HCT116 (cell line): ENCODE data around the gene ADD2. TPM values are rescaled to one million over a fixed set of nuclear protein-coding genes. Genes with fewer than 3 reads are reported as not detected.

ENCODE experiments used
- ATAC-seq: fragments of 200-7000 bp; cut with Tn5 transposase; 2 replicates; pipeline ENCODE4 v1.9.1; 2020; ENCODE audit warnings: mild to moderate bottlenecking, moderate library complexity
- BruUV-seq: library from RNA; stranded (reverse); fragments of 400-500 nt; replicated peaks from 2 replicates; lab custom pipeline; 2021; lab: Mats Ljungman, UMichigan
- CTCF ChIA-PET: fragments of 300-600 bp; sonication (Branson Sonifier 250); formaldehyde crosslinking; loops from one replicate; lab custom pipeline; 2021; ENCODE audit warnings: antibody characterized with exemption; lab: Charles Lee
- POLR2A ChIA-PET: fragments of 300-600, 350-600 bp; sonication (Branson Sonifier 250); formaldehyde crosslinking; loops from one replicate; lab custom pipeline; 2021; ENCODE audit warnings: antibody characterized with exemption; lab: Charles Lee
- RAD21 ChIA-PET, 2 experiments: fragments of 300-600 bp; sonication (Branson Sonifier 250); formaldehyde crosslinking; loops; one replicate each; lab custom pipeline; 2023; ENCODE audit warnings: low total read pairs in 2 of 2; ENCODE audit not compliant: uncharacterized antibody in 2 of 2, unreplicated experiment in 2 of 2, low non-redundant PET in 1 of 2; lab: Charles Lee
- DNase-seq: peaks from one replicate; pipeline ENCODE4 v3.0.0-alpha.2; 2010; ENCODE audit warnings: low read depth, low spot score
- H2AFZ ChIP-seq: fragments of 200-600 bp; shearing (Covaris generic), sonication (generic); 2 replicates; pipeline ENCODE4 v1.6.1; 2017; ENCODE audit warnings: low read depth, mixed run types, mixed read lengths, antibody characterized with exemption, low read length; ENCODE audit not compliant: poor library complexity, severe bottlenecking
- H3K27ac ChIP-seq: 2 replicates; pipeline ENCODE4 v1.5.1; 2012; ENCODE audit warnings: low read depth, low read length
- H3K27me3 ChIP-seq: fragments of 200-600 bp; sonication (generic); 2 replicates; pipeline ENCODE4 v1.6.1; 2016; ENCODE audit warnings: mixed run types, low read length, mixed read lengths; ENCODE audit not compliant: insufficient read depth
- H3K36me3 ChIP-seq, 2 experiments: fragments of 200-500 bp in 1 of 2; fragments of 200-600 bp in 1 of 2; sonication (Bioruptor generic) in 1 of 2; sonication (generic) in 1 of 2; 2 replicates each; pipeline versions ENCODE4 v1.5.1 to v1.6.1; 2014 to 2016; ENCODE audit warnings: low read length in 2 of 2, inconsistent platforms in 1 of 2, mixed read lengths in 1 of 2, mixed run types in 1 of 2; ENCODE audit not compliant: insufficient read depth in 2 of 2, control insufficient read depth in 1 of 2
- H3K4me1 ChIP-seq, 2 experiments: fragments of 200-600 bp in 1 of 2; sonication (generic) in 1 of 2; 2 replicates each; pipeline versions ENCODE4 v1.5.1 to v1.6.1; 2012 to 2017; ENCODE audit warnings: low read length in 2 of 2, inconsistent platforms in 1 of 2, mild to moderate bottlenecking in 1 of 2, mixed read lengths in 1 of 2, mixed run types in 1 of 2, moderate library complexity in 1 of 2; ENCODE audit not compliant: insufficient read depth in 2 of 2, control insufficient read depth in 1 of 2
- H3K4me2 ChIP-seq: fragments of 200-600 bp; sonication (generic); 2 replicates; pipeline ENCODE4 v1.6.1; 2017; ENCODE audit warnings: mixed run types, low read length, mixed read lengths
- H3K4me3 ChIP-seq, 2 experiments: fragments of 200-600 bp in 1 of 2; sonication (generic) in 1 of 2; replicated peaks in 1 of 2; 2 replicates each; pipeline ENCODE4 v1.5.1; 2011 to 2016; ENCODE audit warnings: low read length in 2 of 2, control low read depth in 1 of 2, low read depth in 1 of 2, mild to moderate bottlenecking in 1 of 2, mixed read lengths in 1 of 2, mixed run types in 1 of 2
- H3K79me2 ChIP-seq: fragments of 200-600 bp; sonication (generic); 2 replicates; pipeline ENCODE4 v1.6.1; 2017; ENCODE audit warnings: mild to moderate bottlenecking, mixed run types, low read length, moderate library complexity, mixed read lengths; ENCODE audit not compliant: insufficient read depth
- H3K9ac ChIP-seq: fragments of 200-600 bp; sonication (generic); 2 replicates; pipeline ENCODE4 v1.6.1; 2016; ENCODE audit warnings: low read length, mixed read lengths
- H3K9me2 ChIP-seq: fragments of 200-600 bp; sonication (generic), shearing (Covaris generic); 2 replicates; pipeline ENCODE4 v1.6.1; 2017; ENCODE audit warnings: mixed run types, mild to moderate bottlenecking, moderate library complexity; ENCODE audit not compliant: insufficient read depth
- H3K9me3 ChIP-seq, 2 experiments: fragments of 200-500 bp in 1 of 2; fragments of 200-600 bp in 1 of 2; sonication (Bioruptor generic) in 1 of 2; sonication (generic) in 1 of 2; 2 replicates each; pipeline ENCODE4 v1.6.1; 2014 to 2017; ENCODE audit warnings: low read length in 2 of 2, mixed read lengths in 2 of 2, inconsistent platforms in 1 of 2, low read depth in 1 of 2, mild to moderate bottlenecking in 1 of 2, mixed run types in 1 of 2, moderate library complexity in 1 of 2; ENCODE audit not compliant: control insufficient read depth in 1 of 2, insufficient read depth in 1 of 2
- H4K20me1 ChIP-seq: fragments of 200-600 bp; sonication (generic), shearing (Covaris generic); 2 replicates; pipeline ENCODE4 v1.6.1; 2017; ENCODE audit warnings: mixed run types, mild to moderate bottlenecking, moderate library complexity; ENCODE audit not compliant: insufficient read depth
- ATF3 ChIP-seq: IDR thresholded peaks from 2 replicates; pipeline ENCODE4 v1.6.1; 2012
- CBX3 ChIP-seq: IDR thresholded peaks from 2 replicates; pipeline ENCODE4 v1.6.1; 2012; ENCODE audit warnings: low read depth
- CEBPB ChIP-seq: IDR thresholded peaks from 2 replicates; pipeline ENCODE4 v1.6.1; 2012; ENCODE audit warnings: low read depth
- EGR1 ChIP-seq: IDR thresholded peaks from 2 replicates; pipeline ENCODE4 v1.6.1; 2012; ENCODE audit warnings: low read depth
- ELF1 ChIP-seq: IDR thresholded peaks from 2 replicates; pipeline ENCODE4 v1.6.1; 2012; ENCODE audit warnings: low read depth, borderline replicate concordance
- EZH2phosphoT487 ChIP-seq: fragments of 200-600 bp; IDR thresholded peaks from 2 replicates; pipeline ENCODE4 v1.6.1; 2018; ENCODE audit warnings: antibody characterized with exemption, borderline replicate concordance
- FOSL1 ChIP-seq: IDR thresholded peaks from 2 replicates; pipeline ENCODE4 v1.6.1; 2012; ENCODE audit warnings: low read depth
- JUND ChIP-seq: IDR thresholded peaks from 2 replicates; pipeline ENCODE4 v1.6.1; 2012
- MAX ChIP-seq: IDR thresholded peaks from 2 replicates; pipeline ENCODE4 v1.6.1; 2012
- POLR2A ChIP-seq: IDR thresholded peaks from 2 replicates; pipeline ENCODE4 v1.7.0; 2011; ENCODE audit warnings: borderline replicate concordance; ENCODE audit not compliant: insufficient read depth, insufficient read length; ENCODE audit errors: extremely low read depth
- POLR2AphosphoS5 ChIP-seq: IDR thresholded peaks from 2 replicates; pipeline ENCODE4 v1.6.1; 2011; ENCODE audit warnings: mild to moderate bottlenecking, low read depth, low read length, moderate library complexity
- REST ChIP-seq: IDR thresholded peaks from 2 replicates; pipeline ENCODE4 v1.6.1; 2012; ENCODE audit warnings: low read depth
- SIN3A ChIP-seq: IDR thresholded peaks from 2 replicates; pipeline ENCODE4 v1.6.1; 2012; ENCODE audit warnings: low read depth
- SRF ChIP-seq: IDR thresholded peaks from 2 replicates; pipeline ENCODE4 v1.6.1; 2012; ENCODE audit warnings: low read depth
- TCF7L2 ChIP-seq: IDR thresholded peaks from 2 replicates; pipeline ENCODE4 v1.7.0; 2011; ENCODE audit warnings: borderline replicate concordance, inconsistent platforms; ENCODE audit not compliant: insufficient read depth, insufficient read length; ENCODE audit errors: extremely low read depth
- ZFX ChIP-seq: fragments of 450-650 bp; IDR thresholded peaks from 2 replicates; pipeline ENCODE4 v1.6.1; 2017
- ZNF274 ChIP-seq: fragments of 200-500 bp; sonication (Bioruptor generic); IDR thresholded peaks from 2 replicates; pipeline ENCODE4 v1.6.1; 2014; ENCODE audit warnings: mild to moderate bottlenecking, low read depth, low read length, inconsistent platforms
- intact Hi-C: fragments of 100-400 bp; cut with micrococcal nuclease; formaldehyde crosslinking; loops from 2 replicates; pipeline ENCODE4 v1.10.0; 2022
- total RNA-seq: library from RNA; stranded (reverse); gene quantifications from one replicate; pipeline ENCODE4 v1.2.1, GENCODE V29; 2021; ENCODE audit not compliant: unreplicated experiment
- TF ChIP-seq, protein P1 (sequence below), 3 experiments: fragments of 200-600 bp in 1 of 3; sonication (generic) in 1 of 3; IDR thresholded peaks in 2 of 3; conservative IDR thresholded peaks in 1 of 3; 2 replicates each; pipeline ENCODE4 v1.5.1; 2012 to 2017; ENCODE audit warnings: low read depth in 2 of 3, low read length in 2 of 3, antibody characterized with exemption in 1 of 3, borderline replicate concordance in 1 of 3, control low read depth in 1 of 3, mild to moderate bottlenecking in 1 of 3, mixed read lengths in 1 of 3, mixed run types in 1 of 3, moderate library complexity in 1 of 3; ENCODE audit not compliant: insufficient read depth in 1 of 3

ADD2 gene
- total RNA-seq, 1 experiment from 2014 or later = 0.15 TPM

- BruUV-seq = no TSS peak
- H3K9me3 ChIP-seq = no peaks in the 10 kb centered on the region
- CTCF ChIA-PET = no interaction called here
- no peaks in the 10 kb centered on the region for H4K20me1 ChIP-seq
- intact Hi-C loops = no loop called here
- H3K4me2 ChIP-seq = no peak overlapping the region
- H3K4me1 ChIP-seq = peaks cover 0 to 6% of the 10 kb centered on the region in 2 experiments; a peak in 2 of 4 replicates
- ATAC-seq (no peak), DNase-seq (no peak)
- H3K36me3 ChIP-seq = no peaks in the 10 kb centered on the region
- no peak for TF ChIP-seq TCF7L2
- no peak for TF ChIP-seq REST
- no peak for TF ChIP-seq SRF
- H3K9me2 ChIP-seq = no peaks in the 10 kb centered on the region
- RAD21 ChIA-PET = no interaction called here
- H3K27me3 ChIP-seq = peaks cover 23% of the 10 kb centered on the region; the same call in 1 of the 2 replicates
- H3K9ac ChIP-seq = no peak overlapping the region
- H2AFZ ChIP-seq = no peak overlapping the region
- POLR2A ChIA-PET = no interaction called here
- H3K79me2 ChIP-seq = no peaks in the 10 kb centered on the region
- H3K4me3 ChIP-seq = no peak overlapping the region
- H3K27ac ChIP-seq = no peak overlapping the region
Measured at GRCh38 chr2:70730730-70731129, 37.3 kb downstream of the ADD2 start.

DNA sequence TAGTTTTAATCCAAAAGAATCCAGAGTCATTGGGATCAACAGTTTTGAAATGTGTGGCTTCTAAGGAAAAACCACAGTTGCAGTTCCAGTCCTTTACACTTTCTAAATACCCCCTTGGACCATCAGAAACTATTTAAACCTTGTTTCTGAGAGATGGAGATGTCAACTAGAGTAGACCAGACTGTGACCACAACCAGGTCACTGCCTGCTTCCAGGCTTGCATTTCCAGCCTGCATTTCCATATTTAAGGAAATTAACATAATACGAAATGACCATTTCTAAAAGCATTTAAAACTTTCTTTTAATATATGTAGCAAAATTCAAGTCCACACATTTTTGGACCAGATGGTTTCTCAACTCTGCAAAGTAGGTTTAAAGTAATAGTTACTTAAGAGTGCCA lies 38.4 kb downstream of the ADD2 start:
- Histone ChIP-seq H3K27ac (no peak overlapping the region), H3K4me2 (no peak overlapping the region), H2AFZ (no peak overlapping the region), H3K9me2 (no peaks in the 10 kb centered on the region), H3K4me1 (peaks cover 0 to 6% of the 10 kb centered on the region in 2 experiments; a peak in 2 of 4 replicates), H3K36me3 (no peaks in the 10 kb centered on the region), H3K9ac (no peak overlapping the region), H3K27me3 (peaks cover 21% of the 10 kb centered on the region; the same call in 1 of the 2 replicates), H3K4me3 (no peak overlapping the region), H4K20me1 (no peaks in the 10 kb centered on the region), H3K9me3 (no peaks in the 10 kb centered on the region), H3K79me2 (no peaks in the 10 kb centered on the region)
- POLR2A ChIA-PET = no interaction called here
- intact Hi-C loops = no loop called here
- DNase-seq (no peak), ATAC-seq (no peak)
- RAD21 ChIA-PET = no interaction called here
- BruUV-seq = no TSS peak
- CTCF ChIA-PET = no interaction called here
- TF ChIP-seq ZFX = no peak
- no peak for TF ChIP-seq CBX3
- no peak for TF ChIP-seq FOSL1
- no peak for TF ChIP-seq ELF1
- TF ChIP-seq EZH2phosphoT487 = no peak
- no peak for TF ChIP-seq EGR1
- TF ChIP-seq SIN3A = no peak
- no peak for TF ChIP-seq MAX
- no peak for TF ChIP-seq POLR2AphosphoS5
- no peak for TF ChIP-seq ZNF274
- no peak for TF ChIP-seq POLR2A
- no peak for TF ChIP-seq ATF3
- TF ChIP-seq JUND = no peak
- TF ChIP-seq, protein P1, sequence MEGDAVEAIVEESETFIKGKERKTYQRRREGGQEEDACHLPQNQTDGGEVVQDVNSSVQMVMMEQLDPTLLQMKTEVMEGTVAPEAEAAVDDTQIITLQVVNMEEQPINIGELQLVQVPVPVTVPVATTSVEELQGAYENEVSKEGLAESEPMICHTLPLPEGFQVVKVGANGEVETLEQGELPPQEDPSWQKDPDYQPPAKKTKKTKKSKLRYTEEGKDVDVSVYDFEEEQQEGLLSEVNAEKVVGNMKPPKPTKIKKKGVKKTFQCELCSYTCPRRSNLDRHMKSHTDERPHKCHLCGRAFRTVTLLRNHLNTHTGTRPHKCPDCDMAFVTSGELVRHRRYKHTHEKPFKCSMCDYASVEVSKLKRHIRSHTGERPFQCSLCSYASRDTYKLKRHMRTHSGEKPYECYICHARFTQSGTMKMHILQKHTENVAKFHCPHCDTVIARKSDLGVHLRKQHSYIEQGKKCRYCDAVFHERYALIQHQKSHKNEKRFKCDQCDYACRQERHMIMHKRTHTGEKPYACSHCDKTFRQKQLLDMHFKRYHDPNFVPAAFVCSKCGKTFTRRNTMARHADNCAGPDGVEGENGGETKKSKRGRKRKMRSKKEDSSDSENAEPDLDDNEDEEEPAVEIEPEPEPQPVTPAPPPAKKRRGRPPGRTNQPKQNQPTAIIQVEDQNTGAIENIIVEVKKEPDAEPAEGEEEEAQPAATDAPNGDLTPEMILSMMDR (IDR thresholded peaks at IDR 0.05 in 2 of 3, conservative IDR thresholded peaks at IDR 0.05 in 1 of 3; ENCODE audit: borderline replicate concordance in 1 of 3, insufficient read depth in 1 of 3, low read depth in 2 of 3, low read length in 2 of 3) = no peak
- TF ChIP-seq CEBPB = no peak
